Stimulated activated CD8-positive, alpha-beta memory T cell treated with anti-CD3 and anti-CD28 coated beads, Interleukin-7, amount 100 ng/mL, for 4 hours (primary cell): Measurements from ENCODE around the gene REXO1.
A peak's percentile ranks its signal among the peaks of the same experiment; 100 is the strongest.
"Not testable (repeated sequence)": the region's sequence is repeated elsewhere in the genome, so short reads cannot be mapped to it uniquely, and the experiment has no call there.

Source experiments
- DNase-seq, 2 donors: peaks; one replicate each; pipeline ENCODE4 v3.0.0-alpha.2; 2020; ENCODE audit warnings: low read depth in 2 of 2

Gene REXO1

GRCh38 chr19:1813192-1814182, 34.8 kb downstream of the REXO1 start:
- DNase-seq = no peak

GRCh38 chr19:1812426-1813191, 35.7 kb downstream of the REXO1 start:
- peak; percentile 65 to 68 for DNase-seq

- DNase-seq = peak; percentile 32 to 66
Measured at GRCh38 chr19:1811942-1812425, 36.3 kb downstream of the REXO1 start, which contains the start of gene ATP8B3. ATP8B3 (minus strand) TSS chr19:1812276; CDS start chr19:1811736, 540 bp downstream.

GRCh38 chr19:1811472-1811894, 36.8 kb downstream of the REXO1 start:
- peak; percentile 24 to 26 for DNase-seq

GRCh38 chr19:1810439-1811160, 37.7 kb downstream of the REXO1 start:
- DNase-seq = no peak

- no peak for DNase-seq
Measured at GRCh38 chr19:1809678-1810077, 38.6 kb downstream of the REXO1 start.

- no peak for DNase-seq
Measured at GRCh38 chr19:1808395-1808731, 39.9 kb downstream of the REXO1 start.

GRCh38 chr19:1807695-1808394, 40.4 kb downstream of the REXO1 start:
- DNase-seq = no peak

GRCh38 chr19:1807030-1807694, 41.1 kb downstream of the REXO1 start:
- no peak for DNase-seq

- no peak for DNase-seq
Measured at GRCh38 chr19:1806184-1807029, 41.9 kb downstream of the REXO1 start.

GRCh38 chr19:1805401-1806183, 42.7 kb downstream of the REXO1 start:
- no peak for DNase-seq

- DNase-seq = no peak
Measured at GRCh38 chr19:1804858-1805257, 43.4 kb downstream of the REXO1 start.

- no peak for DNase-seq
Measured at GRCh38 chr19:1799695-1800342, 48.5 kb downstream of the REXO1 start.

GRCh38 chr19:1797313-1797712, 51.0 kb downstream of the REXO1 start:
- not testable (repeated sequence) for DNase-seq

- DNase-seq = no peak
Measured at GRCh38 chr19:1796395-1797142, 51.7 kb downstream of the REXO1 start.

GRCh38 chr19:1794424-1795172, 53.7 kb downstream of the REXO1 start:
- DNase-seq = no peak

GRCh38 chr19:1791879-1792278, 56.4 kb downstream of the REXO1 start:
- DNase-seq = no peak
